Measurements from ENCODE around the gene CIP2A. TPM values are rescaled to one million over a fixed set of nuclear protein-coding genes. Genes with fewer than 3 reads are reported as not detected.

The CIP2A gene
- total and polyA plus RNA-seq, 2 donors (not counting 1 experiment from before 2014, with no cell fraction given): 7.9 to 10.1 TPM

DNA sequence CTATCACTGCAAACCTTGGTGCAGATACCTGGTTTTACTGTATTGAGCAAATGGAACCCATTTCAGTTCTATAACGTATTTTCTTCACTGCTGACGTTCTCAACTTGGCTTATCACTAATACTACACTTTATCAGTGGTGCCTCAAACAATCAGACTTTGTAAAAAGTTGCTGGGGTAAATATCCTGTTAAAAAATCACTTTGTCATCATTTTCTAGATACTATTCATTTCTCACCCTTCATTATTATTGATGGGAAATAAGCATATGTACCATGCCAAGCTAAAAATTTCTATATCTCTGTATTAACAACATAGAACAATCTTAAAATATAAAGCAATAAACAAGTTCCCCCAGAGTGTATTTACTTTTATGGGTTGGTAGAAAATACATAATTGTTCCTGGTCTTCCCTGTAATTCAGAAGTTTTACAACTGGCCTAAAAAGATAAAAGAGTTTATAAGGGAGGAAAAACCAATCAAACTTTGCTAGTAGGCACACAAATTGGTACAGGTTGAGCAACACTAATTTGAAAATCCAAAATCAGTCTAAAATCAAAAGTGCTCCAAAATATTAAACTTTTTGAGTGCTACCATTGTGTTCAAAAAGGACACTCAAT lies 33.2 kb downstream of the CIP2A start:
- Histone ChIP-seq H3K27me3 (ENCODE audit: control insufficient read depth, insufficient read depth, low read length) (no peaks in the 10 kb centered on the region), H3K4me1 (ENCODE audit: control insufficient read depth, extremely low read depth, insufficient read depth, low read length) (peaks cover 2% of the 10 kb centered on the region), H3K4me3 (replicated peaks in 1 of 4; ENCODE audit: control extremely low read depth in 1 of 4, insufficient read depth in 1 of 4, low read depth in 3 of 4, low read length in 4 of 4) (no peak overlapping the region), H3K9me3 (ENCODE audit: control insufficient read depth, insufficient read depth, low read depth, low read length) (no peaks in the 10 kb centered on the region), H3K27ac (ENCODE audit: insufficient read depth, low read length) (no peak overlapping the region), H3K79me2 (ENCODE audit: control insufficient read depth, insufficient read depth, low read length) (no peaks in the 10 kb centered on the region), H3K9ac (ENCODE audit: insufficient read depth, low read length) (no peak overlapping the region), H3K36me3 (ENCODE audit: control insufficient read depth, insufficient read depth, low read length) (no peaks in the 10 kb centered on the region), H3K4me2 (ENCODE audit: extremely low read depth, insufficient read depth, low read length) (no peak overlapping the region), H2AFZ (ENCODE audit: low read length) (no peak overlapping the region), H4K20me1 (ENCODE audit: control insufficient read depth, extremely low read depth, insufficient read depth, low read length) (no peaks in the 10 kb centered on the region)
- TF ChIP-seq, protein P1, sequence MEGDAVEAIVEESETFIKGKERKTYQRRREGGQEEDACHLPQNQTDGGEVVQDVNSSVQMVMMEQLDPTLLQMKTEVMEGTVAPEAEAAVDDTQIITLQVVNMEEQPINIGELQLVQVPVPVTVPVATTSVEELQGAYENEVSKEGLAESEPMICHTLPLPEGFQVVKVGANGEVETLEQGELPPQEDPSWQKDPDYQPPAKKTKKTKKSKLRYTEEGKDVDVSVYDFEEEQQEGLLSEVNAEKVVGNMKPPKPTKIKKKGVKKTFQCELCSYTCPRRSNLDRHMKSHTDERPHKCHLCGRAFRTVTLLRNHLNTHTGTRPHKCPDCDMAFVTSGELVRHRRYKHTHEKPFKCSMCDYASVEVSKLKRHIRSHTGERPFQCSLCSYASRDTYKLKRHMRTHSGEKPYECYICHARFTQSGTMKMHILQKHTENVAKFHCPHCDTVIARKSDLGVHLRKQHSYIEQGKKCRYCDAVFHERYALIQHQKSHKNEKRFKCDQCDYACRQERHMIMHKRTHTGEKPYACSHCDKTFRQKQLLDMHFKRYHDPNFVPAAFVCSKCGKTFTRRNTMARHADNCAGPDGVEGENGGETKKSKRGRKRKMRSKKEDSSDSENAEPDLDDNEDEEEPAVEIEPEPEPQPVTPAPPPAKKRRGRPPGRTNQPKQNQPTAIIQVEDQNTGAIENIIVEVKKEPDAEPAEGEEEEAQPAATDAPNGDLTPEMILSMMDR (conservative IDR thresholded peaks at IDR 0.05 in 1 of 2, IDR thresholded peaks at IDR 0.05 in 1 of 2; ENCODE audit: low read depth in 1 of 2, low read length in 2 of 2): no peak
- TF ChIP-seq EZH2 (IDR thresholded peaks at IDR 0.05; ENCODE audit: low read length, missing control alignments): no peak
- DNase-seq (ENCODE audit: low read depth in 2 of 2): no peak

DNA sequence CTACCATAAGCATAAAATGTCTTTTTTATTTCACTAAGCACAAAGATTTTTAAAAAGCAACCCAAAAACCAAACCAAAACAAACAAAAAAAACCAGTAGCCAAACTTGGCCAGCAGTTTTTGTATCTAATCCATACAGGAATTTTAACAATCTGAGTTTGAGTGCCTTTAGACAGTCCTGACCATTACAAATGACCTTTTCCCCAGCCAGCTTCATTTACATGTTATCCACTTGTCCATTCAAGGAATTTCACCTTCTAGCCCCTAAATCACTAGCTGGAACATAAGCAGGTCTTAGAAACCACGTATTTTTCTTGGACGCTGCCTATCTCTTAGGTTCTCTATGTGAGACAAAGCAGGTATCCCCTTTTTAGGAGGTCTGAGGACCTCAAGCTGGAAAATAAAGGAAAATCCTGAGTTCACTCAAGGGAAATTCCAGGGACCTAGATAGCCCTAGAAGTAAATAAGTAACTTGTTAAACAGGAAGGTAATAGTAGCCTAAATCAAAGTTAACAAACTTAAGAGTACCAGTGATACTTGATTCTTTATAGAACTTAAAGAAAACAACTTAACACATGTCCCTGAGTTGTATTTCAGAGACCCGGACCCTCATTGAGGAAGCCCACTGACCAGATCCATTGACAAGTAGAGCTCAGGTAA lies 34.2 kb downstream of the CIP2A start:
- peaks cover 2% of the 10 kb centered on the region for H3K4me1 ChIP-seq (ENCODE audit: control insufficient read depth, extremely low read depth, insufficient read depth, low read length)
- TF ChIP-seq EZH2 (IDR thresholded peaks at IDR 0.05; ENCODE audit: low read length, missing control alignments): no peak
- TF ChIP-seq, protein P1 (conservative IDR thresholded peaks at IDR 0.05 in 1 of 2, IDR thresholded peaks at IDR 0.05 in 1 of 2; ENCODE audit: low read depth in 1 of 2, low read length in 2 of 2): no peak
- H3K9me3 ChIP-seq (ENCODE audit: control insufficient read depth, insufficient read depth, low read depth, low read length): no peaks in the 10 kb centered on the region
- no peaks in the 10 kb centered on the region for H3K27me3 ChIP-seq (ENCODE audit: control insufficient read depth, insufficient read depth, low read length)
- peak in 1 of 2 donors; percentile 45 for DNase-seq (ENCODE audit: low read depth in 2 of 2)
- H3K27ac ChIP-seq (ENCODE audit: insufficient read depth, low read length): no peak overlapping the region
- H2AFZ ChIP-seq (ENCODE audit: low read length): peak overlapping the region; percentile 8
- no peaks in the 10 kb centered on the region for H3K79me2 ChIP-seq (ENCODE audit: control insufficient read depth, insufficient read depth, low read length)
- no peak overlapping the region for H3K4me3 ChIP-seq (replicated peaks in 1 of 4; ENCODE audit: control extremely low read depth in 1 of 4, insufficient read depth in 1 of 4, low read depth in 3 of 4, low read length in 4 of 4)
- H3K9ac ChIP-seq (ENCODE audit: insufficient read depth, low read length): no peak overlapping the region
- H3K36me3 ChIP-seq (ENCODE audit: control insufficient read depth, insufficient read depth, low read length): no peaks in the 10 kb centered on the region
- peak overlapping the region; percentile 10 for H3K4me2 ChIP-seq (ENCODE audit: extremely low read depth, insufficient read depth, low read length)
- no peaks in the 10 kb centered on the region for H4K20me1 ChIP-seq (ENCODE audit: control insufficient read depth, extremely low read depth, insufficient read depth, low read length)

DNA sequence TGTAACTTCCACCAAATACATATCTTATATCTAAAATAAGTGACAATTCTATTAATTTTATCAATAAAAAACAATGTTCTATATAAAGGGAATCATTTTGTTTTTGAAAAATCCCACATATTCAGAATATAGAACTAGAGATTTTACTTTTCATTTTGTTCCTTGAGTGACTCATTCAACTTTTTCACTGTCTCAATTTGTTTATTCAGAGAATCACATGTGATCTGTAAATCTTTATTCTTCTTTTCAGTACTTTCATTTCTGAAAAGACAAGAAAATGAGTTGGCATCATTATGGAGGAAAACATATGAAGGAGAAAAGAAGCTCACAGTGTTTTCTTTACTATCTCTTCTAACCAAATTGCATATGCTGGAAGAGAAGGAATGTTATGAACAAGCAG lies 35.0 kb downstream of the CIP2A start:
- Histone ChIP-seq H3K9ac (ENCODE audit: insufficient read depth, low read length) (no peak overlapping the region), H4K20me1 (ENCODE audit: control insufficient read depth, extremely low read depth, insufficient read depth, low read length) (no peaks in the 10 kb centered on the region), H3K9me3 (ENCODE audit: control insufficient read depth, insufficient read depth, low read depth, low read length) (no peaks in the 10 kb centered on the region), H3K4me2 (ENCODE audit: extremely low read depth, insufficient read depth, low read length) (peak overlapping the region; percentile 32), H3K79me2 (ENCODE audit: control insufficient read depth, insufficient read depth, low read length) (no peaks in the 10 kb centered on the region), H3K4me3 (replicated peaks in 1 of 4; ENCODE audit: control extremely low read depth in 1 of 4, insufficient read depth in 1 of 4, low read depth in 3 of 4, low read length in 4 of 4) (no peak overlapping the region), H2AFZ (ENCODE audit: low read length) (no peak overlapping the region), H3K27ac (ENCODE audit: insufficient read depth, low read length) (no peak overlapping the region), H3K4me1 (ENCODE audit: control insufficient read depth, extremely low read depth, insufficient read depth, low read length) (peaks cover 2% of the 10 kb centered on the region), H3K27me3 (ENCODE audit: control insufficient read depth, insufficient read depth, low read length) (no peaks in the 10 kb centered on the region), H3K36me3 (ENCODE audit: control insufficient read depth, insufficient read depth, low read length) (no peaks in the 10 kb centered on the region)
- peak in 1 of 2 donors; percentile 28 for DNase-seq (ENCODE audit: low read depth in 2 of 2)
- TF ChIP-seq EZH2 (IDR thresholded peaks at IDR 0.05; ENCODE audit: low read length, missing control alignments): no peak
- TF ChIP-seq, protein P1 (conservative IDR thresholded peaks at IDR 0.05 in 1 of 2, IDR thresholded peaks at IDR 0.05 in 1 of 2; ENCODE audit: low read depth in 1 of 2, low read length in 2 of 2): no peak

Measured in fibroblast of lung (primary cell).